OCI-LY3 (cell line): ENCODE data around the gene PAMR1.

ENCODE experiments used
- H2AFZ ChIP-seq: fragments of 200-600, 300-600 bp; shearing (Covaris generic); 2 replicates; pipeline ENCODE4 v1.6.0; 2014; ENCODE audit warnings: antibody characterized with exemption, low read depth, low read length
- H3K27ac ChIP-seq: fragments of 200-600, 300-600 bp; sonication (generic); 2 replicates; pipeline ENCODE4 v1.5.1; 2014; ENCODE audit warnings: mild to moderate bottlenecking, low read length, moderate library complexity, mixed read lengths
- H3K27me3 ChIP-seq: fragments of 200-600, 300-600 bp; sonication (generic); 2 replicates; pipeline ENCODE4 v1.6.1; 2014; ENCODE audit warnings: low read depth, low read length, mixed read lengths
- H3K36me3 ChIP-seq: fragments of 200-600, 300-600 bp; sonication (generic); replicated peaks from 2 replicates; pipeline ENCODE3; 2014; ENCODE audit warnings: low read depth, low read length, mixed read lengths
- H3K4me1 ChIP-seq: fragments of 300-600, 200-600 bp; sonication (generic); 2 replicates; pipeline ENCODE4 v1.6.1; 2014; ENCODE audit warnings: low read length, mixed read lengths
- H3K4me2 ChIP-seq: fragments of 200-600, 300-600 bp; sonication (generic); 2 replicates; pipeline ENCODE4 v1.6.1; 2014; ENCODE audit warnings: low read length, mixed read lengths
- H3K4me3 ChIP-seq: fragments of 300-600, 200-600 bp; sonication (generic); 2 replicates; pipeline ENCODE4 v1.5.1; 2014; ENCODE audit warnings: antibody characterized with exemption, mild to moderate bottlenecking, low read length, moderate library complexity
- H3K79me2 ChIP-seq: fragments of 300-600, 200-600 bp; shearing (Covaris generic); 2 replicates; pipeline ENCODE4 v1.6.1; 2014; ENCODE audit warnings: mild to moderate bottlenecking, low read length, mixed read lengths
- H3K9ac ChIP-seq: fragments of 300-600, 200-600 bp; shearing (Covaris generic); 2 replicates; pipeline ENCODE4 v1.6.0; 2014; ENCODE audit warnings: mild to moderate bottlenecking, low read length, moderate library complexity
- H3K9me3 ChIP-seq: fragments of 200-600, 300-600 bp; shearing (Covaris generic); 2 replicates; pipeline ENCODE4 v1.6.1; 2014; ENCODE audit warnings: low read length, mixed read lengths; ENCODE audit not compliant: insufficient read depth
- H4K20me1 ChIP-seq: fragments of 200-600, 300-600 bp; sonication (generic); 2 replicates; pipeline ENCODE4 v1.6.1; 2016; ENCODE audit warnings: low read length, mixed read lengths; ENCODE audit not compliant: insufficient read depth
- CTCF ChIP-seq: fragments of 200-600, 300-600 bp; sonication (generic); IDR thresholded peaks from 2 replicates; pipeline ENCODE4 v1.5.1; 2014; ENCODE audit warnings: antibody characterized with exemption, low read length, low read depth
- EZH2phosphoT487 ChIP-seq: fragments of 200-600 bp; shearing (Covaris generic); IDR thresholded peaks from 2 replicates; pipeline ENCODE4 v1.6.1; 2018; ENCODE audit warnings: antibody characterized with exemption, mixed run types, low read depth

PAMR1 gene

GRCh38 chr11:35520376-35520775 is 5.0 kb downstream of the PAMR1 start:
- no peaks in the 10 kb centered on the region for H3K9me3 ChIP-seq
- H4K20me1 ChIP-seq: no peaks in the 10 kb centered on the region
- no peaks in the 10 kb centered on the region for H3K79me2 ChIP-seq
- no peak for TF ChIP-seq CTCF
- TF ChIP-seq EZH2phosphoT487: no peak
- H3K36me3 ChIP-seq: no peaks in the 10 kb centered on the region
- peaks cover 78% of the 10 kb centered on the region for H3K27me3 ChIP-seq
- no peak overlapping the region for H3K4me2 ChIP-seq
- H2AFZ ChIP-seq: no peak overlapping the region
- no peaks in the 10 kb centered on the region for H3K4me1 ChIP-seq
- H3K4me3 ChIP-seq: no peak overlapping the region
- no peak overlapping the region for H3K27ac ChIP-seq
- H3K9ac ChIP-seq: no peak overlapping the region

GRCh38 chr11:35518766-35519165 is 6.7 kb downstream of the PAMR1 start:
- Histone ChIP-seq H2AFZ (no peak overlapping the region), H3K27ac (no peak overlapping the region), H3K4me2 (no peak overlapping the region), H3K9me3 (no peaks in the 10 kb centered on the region), H3K79me2 (no peaks in the 10 kb centered on the region), H3K9ac (no peak overlapping the region), H4K20me1 (no peaks in the 10 kb centered on the region), H3K36me3 (no peaks in the 10 kb centered on the region), H3K4me3 (no peak overlapping the region), H3K4me1 (no peaks in the 10 kb centered on the region), H3K27me3 (peaks cover 82% of the 10 kb centered on the region)
- TF ChIP-seq CTCF (no peak), EZH2phosphoT487 (no peak)

- no peaks in the 10 kb centered on the region for H3K36me3 ChIP-seq
- H3K4me2 ChIP-seq: no peak overlapping the region
- TF ChIP-seq EZH2phosphoT487: no peak
- TF ChIP-seq CTCF: no peak
- no peak overlapping the region for H3K9ac ChIP-seq
- no peaks in the 10 kb centered on the region for H3K4me1 ChIP-seq
- H2AFZ ChIP-seq: no peak overlapping the region
- no peaks in the 10 kb centered on the region for H3K79me2 ChIP-seq
- peaks cover 77% of the 10 kb centered on the region for H3K27me3 ChIP-seq
- H3K4me3 ChIP-seq: no peak overlapping the region
- no peak overlapping the region for H3K27ac ChIP-seq
- H3K9me3 ChIP-seq: no peaks in the 10 kb centered on the region
- H4K20me1 ChIP-seq: no peaks in the 10 kb centered on the region
These were observed 7.9 kb downstream of the PAMR1 start for GRCh38 chr11:35517481-35517880.

- Histone ChIP-seq H3K9me3 (no peaks in the 10 kb centered on the region), H3K9ac (no peak overlapping the region), H3K27ac (no peak overlapping the region), H3K27me3 (peaks cover 85% of the 10 kb centered on the region), H2AFZ (no peak overlapping the region), H3K4me2 (no peak overlapping the region), H3K36me3 (no peaks in the 10 kb centered on the region), H3K4me1 (no peaks in the 10 kb centered on the region), H3K79me2 (no peaks in the 10 kb centered on the region), H4K20me1 (no peaks in the 10 kb centered on the region), H3K4me3 (no peak overlapping the region)
- TF ChIP-seq CTCF: no peak
- no peak for TF ChIP-seq EZH2phosphoT487
These were observed 9.0 kb downstream of the PAMR1 start for GRCh38 chr11:35516403-35516802.
